ENCODE measurements around the gene POU2F2.

The POU2F2 gene

DNA sequence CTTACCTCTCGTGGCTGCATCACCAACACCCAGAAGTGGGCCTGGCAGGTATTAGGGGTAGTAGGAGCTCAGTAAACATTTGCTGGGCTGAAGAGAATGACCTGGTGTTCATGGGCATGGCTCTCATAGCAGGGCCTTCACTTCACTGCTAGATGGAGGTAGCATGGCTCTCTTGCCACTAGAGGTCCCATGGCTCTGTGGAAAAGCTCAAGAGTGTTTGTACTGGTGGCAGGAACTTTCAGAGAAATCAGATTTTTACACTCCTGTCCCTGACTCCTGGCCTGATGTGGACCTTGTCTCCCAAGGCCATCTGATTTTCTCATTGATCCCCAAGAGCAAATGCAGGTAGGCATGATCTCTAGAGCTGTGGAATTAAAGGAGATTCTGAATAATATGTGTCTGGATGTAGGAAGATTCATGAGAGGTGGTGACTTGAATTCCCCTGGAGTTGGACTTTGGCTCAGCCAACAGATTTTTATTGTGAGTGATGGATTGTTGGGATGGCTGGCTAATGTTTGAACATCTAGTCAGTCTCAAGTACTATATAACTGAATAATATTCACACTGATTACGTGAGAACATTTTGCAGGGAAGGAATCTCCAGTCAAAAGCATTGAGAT lies 50.6 kb downstream of the POU2F2 start:
- no peak overlapping the region for H3K27ac ChIP-seq (ENCODE audit: low read depth, low read length)
- no peaks in the 10 kb centered on the region for H3K9me3 ChIP-seq (ENCODE audit: control insufficient read depth in 1 of 2, low read length in 2 of 2)
- peaks cover 24 to 33% of the 10 kb centered on the region in 2 donors for H3K36me3 ChIP-seq (ENCODE audit: control insufficient read depth in 1 of 2, insufficient read depth in 2 of 2, low read length in 2 of 2)
- peaks cover 14 to 25% of the 10 kb centered on the region in 2 donors for H3K4me1 ChIP-seq (ENCODE audit: control insufficient read depth in 1 of 2, insufficient read depth in 2 of 2, low read length in 2 of 2)
- no peak overlapping the region for H3K9ac ChIP-seq (ENCODE audit: low read depth in 1 of 2, low read length in 2 of 2)
- no peaks in the 10 kb centered on the region for H3K27me3 ChIP-seq (ENCODE audit: control insufficient read depth in 1 of 2, insufficient read depth in 2 of 2, low read length in 2 of 2)
- H3K4me3 ChIP-seq (ENCODE audit: low read depth in 1 of 2, low read length in 2 of 2) = no peak overlapping the region

DNA sequence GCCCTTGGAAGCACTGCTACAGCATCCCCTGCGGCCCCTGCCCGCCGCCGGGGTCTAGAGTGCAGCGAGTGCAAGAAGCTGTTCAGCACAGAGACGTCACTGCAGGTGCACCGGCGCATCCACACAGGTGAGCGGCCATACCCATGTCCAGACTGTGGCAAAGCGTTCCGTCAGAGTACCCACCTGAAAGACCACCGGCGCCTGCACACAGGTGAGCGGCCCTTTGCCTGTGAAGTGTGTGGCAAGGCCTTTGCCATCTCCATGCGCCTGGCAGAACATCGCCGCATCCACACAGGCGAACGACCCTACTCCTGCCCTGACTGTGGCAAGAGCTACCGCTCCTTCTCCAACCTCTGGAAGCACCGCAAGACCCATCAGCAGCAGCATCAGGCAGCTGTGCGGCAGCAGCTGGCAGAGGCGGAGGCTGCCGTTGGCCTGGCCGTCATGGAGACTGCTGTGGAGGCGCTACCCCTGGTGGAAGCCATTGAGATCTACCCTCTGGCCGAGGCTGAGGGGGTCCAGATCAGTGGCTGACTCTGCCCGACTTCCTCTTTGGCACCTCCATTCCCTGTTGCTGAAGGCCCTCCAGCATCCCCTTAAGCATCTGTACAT lies 51.4 kb downstream of the POU2F2 start:
- no peaks in the 10 kb centered on the region for H3K9me3 ChIP-seq (ENCODE audit: control insufficient read depth in 1 of 2, low read length in 2 of 2)
- H3K9ac ChIP-seq (ENCODE audit: low read depth in 1 of 2, low read length in 2 of 2) = no peak overlapping the region
- H3K27ac ChIP-seq (ENCODE audit: low read depth, low read length) = no peak overlapping the region
- H3K27me3 ChIP-seq (ENCODE audit: control insufficient read depth in 1 of 2, insufficient read depth in 2 of 2, low read length in 2 of 2) = no peaks in the 10 kb centered on the region
- H3K36me3 ChIP-seq (ENCODE audit: control insufficient read depth in 1 of 2, insufficient read depth in 2 of 2, low read length in 2 of 2) = peaks cover 24 to 33% of the 10 kb centered on the region in 2 donors
- peaks cover 17 to 25% of the 10 kb centered on the region in 2 donors for H3K4me1 ChIP-seq (ENCODE audit: control insufficient read depth in 1 of 2, insufficient read depth in 2 of 2, low read length in 2 of 2)
- no peak overlapping the region for H3K4me3 ChIP-seq (ENCODE audit: low read depth in 1 of 2, low read length in 2 of 2)

DNA sequence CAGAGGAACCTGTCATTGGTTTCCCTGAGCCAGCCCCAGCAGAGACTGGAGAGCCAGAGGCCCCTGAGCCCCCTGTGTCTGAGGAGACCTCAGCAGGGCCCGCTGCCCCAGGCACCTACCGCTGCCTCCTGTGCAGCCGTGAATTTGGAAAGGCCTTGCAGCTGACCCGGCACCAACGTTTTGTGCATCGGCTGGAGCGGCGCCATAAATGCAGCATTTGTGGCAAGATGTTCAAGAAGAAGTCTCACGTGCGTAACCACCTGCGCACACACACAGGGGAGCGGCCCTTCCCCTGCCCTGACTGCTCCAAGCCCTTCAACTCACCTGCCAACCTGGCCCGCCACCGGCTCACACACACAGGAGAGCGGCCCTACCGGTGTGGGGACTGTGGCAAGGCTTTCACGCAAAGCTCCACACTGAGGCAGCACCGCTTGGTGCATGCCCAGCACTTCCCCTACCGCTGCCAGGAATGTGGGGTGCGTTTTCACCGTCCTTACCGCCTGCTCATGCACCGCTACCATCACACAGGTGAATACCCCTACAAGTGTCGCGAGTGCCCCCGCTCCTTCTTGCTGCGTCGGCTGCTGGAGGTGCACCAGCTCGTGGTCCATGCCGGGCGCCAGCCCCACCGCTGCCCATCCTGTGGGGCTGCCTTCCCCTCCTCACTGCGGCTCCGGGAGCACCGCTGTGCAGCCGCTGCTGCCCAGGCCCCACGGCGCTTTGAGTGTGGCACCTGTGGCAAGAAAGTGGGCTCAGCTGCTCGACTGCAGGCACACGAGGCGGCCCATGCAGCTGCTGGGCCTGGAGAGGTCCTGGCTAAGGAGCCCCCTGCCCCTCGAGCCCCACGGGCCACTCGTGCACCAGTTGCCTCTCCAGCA lies 52.1 kb downstream of the POU2F2 start:
- H3K9ac ChIP-seq (ENCODE audit: low read depth in 1 of 2, low read length in 2 of 2) = no peak overlapping the region

DNA sequence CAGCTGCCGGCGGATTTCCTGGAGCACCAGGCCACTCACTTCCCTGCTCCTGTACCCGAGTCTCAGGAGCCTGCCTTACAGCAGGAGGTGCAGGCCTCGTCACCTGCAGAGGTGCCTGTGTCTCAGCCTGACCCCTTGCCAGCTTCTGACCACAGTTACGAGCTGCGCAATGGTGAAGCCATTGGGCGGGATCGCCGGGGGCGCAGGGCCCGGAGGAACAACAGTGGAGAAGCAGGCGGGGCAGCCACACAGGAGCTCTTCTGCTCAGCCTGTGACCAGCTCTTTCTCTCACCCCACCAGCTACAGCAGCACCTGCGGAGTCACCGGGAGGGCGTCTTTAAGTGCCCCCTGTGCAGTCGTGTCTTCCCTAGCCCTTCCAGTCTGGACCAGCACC lies 53.0 kb downstream of the POU2F2 start:
- H3K9me3 ChIP-seq (ENCODE audit: control insufficient read depth in 1 of 2, low read length in 2 of 2) = no peaks in the 10 kb centered on the region
- H3K4me3 ChIP-seq (ENCODE audit: low read depth in 1 of 2, low read length in 2 of 2) = no peak overlapping the region
- H3K9ac ChIP-seq (ENCODE audit: low read depth in 1 of 2, low read length in 2 of 2) = no peak overlapping the region
- no peaks in the 10 kb centered on the region for H3K27me3 ChIP-seq (ENCODE audit: control insufficient read depth in 1 of 2, insufficient read depth in 2 of 2, low read length in 2 of 2)
- peaks cover 24 to 33% of the 10 kb centered on the region in 2 donors for H3K36me3 ChIP-seq (ENCODE audit: control insufficient read depth in 1 of 2, insufficient read depth in 2 of 2, low read length in 2 of 2)
- H3K4me1 ChIP-seq (ENCODE audit: control insufficient read depth in 1 of 2, insufficient read depth in 2 of 2, low read length in 2 of 2) = peaks cover 22 to 25% of the 10 kb centered on the region in 2 donors
- H3K27ac ChIP-seq (ENCODE audit: low read depth, low read length) = no peak overlapping the region

More for the DNA sequence above, 52.1 kb downstream of the POU2F2 start:
- H3K9me3 ChIP-seq (ENCODE audit: control insufficient read depth in 1 of 2, low read length in 2 of 2) = no peaks in the 10 kb centered on the region
- H3K4me3 ChIP-seq (ENCODE audit: low read depth in 1 of 2, low read length in 2 of 2) = no peak overlapping the region
- peaks cover 24 to 33% of the 10 kb centered on the region in 2 donors for H3K36me3 ChIP-seq (ENCODE audit: control insufficient read depth in 1 of 2, insufficient read depth in 2 of 2, low read length in 2 of 2)
- no peak overlapping the region for H3K27ac ChIP-seq (ENCODE audit: low read depth, low read length)
- no peaks in the 10 kb centered on the region for H3K27me3 ChIP-seq (ENCODE audit: control insufficient read depth in 1 of 2, insufficient read depth in 2 of 2, low read length in 2 of 2)
- H3K4me1 ChIP-seq (ENCODE audit: control insufficient read depth in 1 of 2, insufficient read depth in 2 of 2, low read length in 2 of 2) = peaks cover 19 to 25% of the 10 kb centered on the region in 2 donors

DNA sequence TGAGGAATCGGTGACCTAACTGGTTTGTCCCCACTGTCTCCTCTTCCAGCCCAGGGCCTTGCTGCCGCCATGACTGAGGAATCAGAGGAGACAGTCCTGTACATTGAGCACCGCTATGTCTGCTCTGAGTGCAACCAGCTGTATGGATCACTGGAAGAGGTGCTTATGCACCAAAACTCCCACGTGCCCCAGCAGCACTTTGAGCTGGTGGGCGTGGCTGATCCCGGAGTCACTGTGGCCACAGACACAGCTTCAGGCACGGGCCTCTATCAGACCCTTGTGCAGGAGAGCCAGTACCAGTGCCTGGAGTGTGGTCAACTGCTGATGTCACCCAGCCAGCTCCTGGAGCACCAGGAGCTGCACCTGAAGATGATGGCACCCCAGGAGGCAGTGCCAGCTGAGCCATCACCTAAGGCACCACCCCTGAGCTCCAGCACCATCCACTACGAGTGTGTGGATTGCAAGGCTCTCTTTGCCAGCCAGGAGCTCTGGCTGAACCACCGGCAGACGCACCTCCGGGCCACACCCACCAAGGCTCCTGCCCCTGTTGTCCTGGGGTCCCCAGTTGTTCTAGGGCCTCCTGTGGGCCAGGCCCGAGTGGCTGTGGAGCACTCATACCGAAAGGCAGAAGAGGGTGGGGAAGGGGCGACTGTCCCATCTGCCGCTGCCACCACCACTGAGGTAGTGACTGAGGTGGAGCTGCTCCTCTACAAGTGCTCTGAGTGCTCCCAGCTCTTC lies 53.5 kb downstream of the POU2F2 start:
- no peak overlapping the region for H3K4me3 ChIP-seq (ENCODE audit: low read depth in 1 of 2, low read length in 2 of 2)
- no peak overlapping the region for H3K27ac ChIP-seq (ENCODE audit: low read depth, low read length)
- no peaks in the 10 kb centered on the region for H3K9me3 ChIP-seq (ENCODE audit: control insufficient read depth in 1 of 2, low read length in 2 of 2)
- peaks cover 24 to 33% of the 10 kb centered on the region in 2 donors for H3K36me3 ChIP-seq (ENCODE audit: control insufficient read depth in 1 of 2, insufficient read depth in 2 of 2, low read length in 2 of 2)
- H3K4me1 ChIP-seq (ENCODE audit: control insufficient read depth in 1 of 2, insufficient read depth in 2 of 2, low read length in 2 of 2) = peaks cover 22 to 25% of the 10 kb centered on the region in 2 donors
- H3K27me3 ChIP-seq (ENCODE audit: control insufficient read depth in 1 of 2, insufficient read depth in 2 of 2, low read length in 2 of 2) = no peaks in the 10 kb centered on the region
- H3K9ac ChIP-seq (ENCODE audit: low read depth in 1 of 2, low read length in 2 of 2) = no peak overlapping the region

DNA sequence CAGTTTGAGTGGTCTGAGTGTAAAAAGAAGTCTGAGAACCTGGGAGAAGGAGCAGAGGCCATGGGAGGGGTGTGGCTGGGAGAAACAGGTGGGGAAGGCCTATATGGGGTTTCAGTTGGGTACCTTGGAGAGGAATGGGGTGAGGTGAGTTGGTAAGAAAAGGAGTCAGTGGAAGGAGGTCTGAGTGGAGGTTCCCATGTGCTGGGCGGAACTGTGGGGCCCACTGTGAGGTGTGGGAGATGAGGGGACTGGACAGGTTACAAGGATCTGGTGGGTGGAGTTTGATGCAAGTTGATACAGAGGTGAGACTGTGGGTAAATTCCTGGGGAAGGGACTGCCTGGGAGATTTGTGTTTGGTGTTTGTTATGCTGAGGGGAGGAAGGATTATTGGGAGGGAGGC lies 54.2 kb downstream of the POU2F2 start:
- Histone ChIP-seq H3K4me1 (ENCODE audit: control insufficient read depth in 1 of 2, insufficient read depth in 2 of 2, low read length in 2 of 2) (peaks cover 22 to 25% of the 10 kb centered on the region in 2 donors), H3K9me3 (ENCODE audit: control insufficient read depth in 1 of 2, low read length in 2 of 2) (no peaks in the 10 kb centered on the region), H3K27ac (ENCODE audit: low read depth, low read length) (no peak overlapping the region), H3K9ac (ENCODE audit: low read depth in 1 of 2, low read length in 2 of 2) (peak overlapping the region in 1 of 2 donors; percentile 87), H3K27me3 (ENCODE audit: control insufficient read depth in 1 of 2, insufficient read depth in 2 of 2, low read length in 2 of 2) (no peaks in the 10 kb centered on the region), H3K36me3 (ENCODE audit: control insufficient read depth in 1 of 2, insufficient read depth in 2 of 2, low read length in 2 of 2) (peaks cover 24 to 33% of the 10 kb centered on the region in 2 donors), H3K4me3 (ENCODE audit: low read depth in 1 of 2, low read length in 2 of 2) (no peak overlapping the region)

DNA sequence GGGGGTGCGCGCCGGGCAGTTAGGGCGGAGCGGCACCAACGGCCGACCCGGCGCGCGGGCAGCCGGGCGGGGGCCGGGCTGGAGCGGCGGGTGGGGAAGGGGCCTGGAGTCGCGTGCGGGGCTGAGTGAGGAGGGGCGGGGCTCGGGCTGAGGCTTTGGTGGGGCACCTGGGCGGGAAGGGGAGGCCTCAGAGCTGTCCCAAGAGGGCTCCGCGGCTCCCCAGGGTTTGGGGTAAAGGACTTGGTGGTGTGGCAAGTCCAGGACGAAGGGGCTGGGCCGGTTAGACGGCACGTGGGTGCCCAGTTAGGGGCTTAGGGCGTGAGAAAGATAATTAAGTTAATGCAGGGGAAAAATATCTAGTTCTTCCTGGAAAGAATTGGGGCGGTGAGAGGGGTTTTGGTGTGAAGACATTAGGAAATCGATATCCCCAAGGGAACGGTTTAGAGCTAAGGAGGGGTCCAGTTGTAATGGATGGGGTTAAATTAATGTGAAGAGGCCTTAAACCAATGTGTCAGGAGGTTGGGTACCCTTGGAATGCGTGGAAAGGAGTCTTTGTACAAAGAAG lies 55.8 kb downstream of the POU2F2 start:
- Histone ChIP-seq H3K27ac (ENCODE audit: low read depth, low read length) (peak overlapping the region; percentile 87), H3K4me1 (ENCODE audit: control insufficient read depth in 1 of 2, insufficient read depth in 2 of 2, low read length in 2 of 2) (peaks cover 17 to 18% of the 10 kb centered on the region in 2 donors), H3K9ac (ENCODE audit: low read depth in 1 of 2, low read length in 2 of 2) (peak overlapping the region; percentile 87 to 90), H3K27me3 (ENCODE audit: control insufficient read depth in 1 of 2, insufficient read depth in 2 of 2, low read length in 2 of 2) (no peaks in the 10 kb centered on the region), H3K9me3 (ENCODE audit: control insufficient read depth in 1 of 2, low read length in 2 of 2) (no peaks in the 10 kb centered on the region), H3K36me3 (ENCODE audit: control insufficient read depth in 1 of 2, insufficient read depth in 2 of 2, low read length in 2 of 2) (peaks cover 24 to 32% of the 10 kb centered on the region in 2 donors), H3K4me3 (ENCODE audit: low read depth in 1 of 2, low read length in 2 of 2) (peak overlapping the region; percentile 86 to 91)

DNA sequence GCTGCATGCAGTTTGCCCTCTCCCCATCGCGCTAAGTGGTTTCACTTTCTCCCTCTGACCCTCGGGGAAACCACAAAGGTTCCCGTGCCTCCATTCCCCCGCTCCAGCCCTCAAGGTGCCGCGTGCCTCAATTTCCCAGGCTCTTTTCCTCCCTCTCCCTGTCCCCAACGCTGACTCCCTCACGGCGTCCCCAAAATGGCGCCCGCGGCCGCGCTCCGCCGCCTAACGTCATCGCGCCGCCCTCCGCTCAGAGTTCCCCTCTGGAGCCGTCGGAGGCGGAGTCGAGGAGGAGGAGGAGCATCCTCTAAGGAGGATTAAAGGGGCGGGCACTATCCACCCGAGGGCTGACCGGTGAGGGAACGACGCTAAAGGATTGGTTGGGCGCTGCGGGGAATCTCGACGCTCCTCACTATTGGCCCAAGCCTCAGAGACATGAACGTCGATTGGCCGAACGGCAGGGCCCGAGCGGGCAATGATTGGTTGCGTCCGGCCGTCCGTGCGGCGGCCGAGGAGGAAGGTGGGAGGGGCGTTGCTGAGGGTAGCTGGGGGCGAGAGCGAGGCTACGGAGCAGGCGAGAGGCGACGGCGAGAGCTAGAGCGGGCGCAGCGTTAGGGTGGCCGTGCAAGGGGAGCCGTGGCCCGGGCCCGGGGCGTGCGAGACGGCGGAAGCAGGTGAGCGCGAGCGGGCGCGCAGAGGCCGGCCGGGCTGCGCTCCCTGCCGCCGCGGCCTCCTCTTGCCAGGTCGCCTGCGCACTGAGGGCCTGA lies 56.4 kb downstream of the POU2F2 start, which contains the start of gene ZNF574:
Gene ZNF574, plus strand, starts transcription at position 551 of the 764 bp plus-strand sequence. CDS start 2,441 bp downstream, outside the sequence.
- H3K27ac ChIP-seq (ENCODE audit: low read depth, low read length) = peak within 1 kb of the TSS; percentile 96
- peaks cover 21 to 26% of the 10 kb centered on the region in 2 donors for H3K36me3 ChIP-seq (ENCODE audit: control insufficient read depth in 1 of 2, insufficient read depth in 2 of 2, low read length in 2 of 2)
- H3K4me3 ChIP-seq (ENCODE audit: low read depth in 1 of 2, low read length in 2 of 2) = peak within 1 kb of the TSS; percentile 91 to 92
- H3K4me1 ChIP-seq (ENCODE audit: control insufficient read depth in 1 of 2, insufficient read depth in 2 of 2, low read length in 2 of 2) = peaks cover 14 to 18% of the 10 kb centered on the region in 2 donors
- no peaks in the 10 kb centered on the region for H3K27me3 ChIP-seq (ENCODE audit: control insufficient read depth in 1 of 2, insufficient read depth in 2 of 2, low read length in 2 of 2)
- H3K9me3 ChIP-seq (ENCODE audit: control insufficient read depth in 1 of 2, low read length in 2 of 2) = no peaks in the 10 kb centered on the region
- peak within 1 kb of the TSS; percentile 99 for H3K9ac ChIP-seq (ENCODE audit: low read depth in 1 of 2, low read length in 2 of 2)

DNA sequence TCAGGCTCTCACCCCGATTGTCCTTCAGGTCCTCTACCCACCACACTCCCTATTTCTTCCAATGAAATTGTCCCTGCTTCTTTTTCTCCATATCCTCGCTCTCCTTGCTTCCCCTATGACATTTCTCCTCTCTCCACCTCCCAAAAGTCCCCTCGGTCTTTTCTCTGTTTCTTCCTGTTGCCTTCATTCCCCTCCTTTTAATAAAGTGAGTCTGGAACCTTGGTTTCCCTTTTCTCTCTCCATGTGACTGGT lies 57.0 kb downstream of the POU2F2 start:
- H3K36me3 ChIP-seq (ENCODE audit: control insufficient read depth in 1 of 2, insufficient read depth in 2 of 2, low read length in 2 of 2) = peaks cover 18 to 21% of the 10 kb centered on the region in 2 donors
- peaks cover 14 to 18% of the 10 kb centered on the region in 2 donors for H3K4me1 ChIP-seq (ENCODE audit: control insufficient read depth in 1 of 2, insufficient read depth in 2 of 2, low read length in 2 of 2)
- no peaks in the 10 kb centered on the region for H3K9me3 ChIP-seq (ENCODE audit: control insufficient read depth in 1 of 2, low read length in 2 of 2)
- H3K27ac ChIP-seq (ENCODE audit: low read depth, low read length) = peak overlapping the region; percentile 96
- H3K9ac ChIP-seq (ENCODE audit: low read depth in 1 of 2, low read length in 2 of 2) = peak overlapping the region; percentile 99
- no peaks in the 10 kb centered on the region for H3K27me3 ChIP-seq (ENCODE audit: control insufficient read depth in 1 of 2, insufficient read depth in 2 of 2, low read length in 2 of 2)
- H3K4me3 ChIP-seq (ENCODE audit: low read depth in 1 of 2, low read length in 2 of 2) = peak overlapping the region; percentile 86 to 92

Data from duodenal mucosa (tissue), 2 donors.